CD14-positive monocyte (primary cell): ENCODE results near the gene MIDN. TPM values are rescaled to one million over a fixed set of nuclear protein-coding genes. Genes with fewer than 3 reads are reported as not detected.

Source experiments
- DNase-seq, 3 donors: peaks; one replicate each; pipeline ENCODE4 v3.0.0-alpha.2; 2011 to 2022
- H2AFZ ChIP-seq: 2 replicates; pipeline ENCODE4 v1.6.0; 2012; ENCODE audit warnings: mild to moderate bottlenecking, low read depth, low read length, inconsistent platforms; ENCODE audit not compliant: insufficient read depth, poor library complexity, severe bottlenecking
- H3K27ac ChIP-seq, 2 donors: 1 replicate in 1 of 2; 2 replicates in 1 of 2; pipeline ENCODE4 v1.5.1; 2012 to 2013; ENCODE audit warnings: low read length in 2 of 2, control low read depth in 1 of 2, inconsistent platforms in 1 of 2, low read depth in 1 of 2, mild to moderate bottlenecking in 1 of 2
- H3K27me3 ChIP-seq, 2 donors: one replicate each; pipeline versions ENCODE4 v1.6.0 to v1.6.1; 2011 to 2013; ENCODE audit warnings: low read length in 2 of 2; ENCODE audit not compliant: control insufficient read depth in 2 of 2, insufficient read depth in 2 of 2
- H3K36me3 ChIP-seq, 2 donors: replicated peaks in 1 of 2; 1 replicate in 1 of 2; 2 replicates in 1 of 2; pipeline versions ENCODE4 v1.5.1 to v1.6.1; 2012 to 2013; ENCODE audit warnings: low read length in 2 of 2, control low read depth in 1 of 2, inconsistent platforms in 1 of 2, mild to moderate bottlenecking in 1 of 2; ENCODE audit not compliant: insufficient read depth in 2 of 2, control insufficient read depth in 1 of 2
- H3K4me1 ChIP-seq, 2 donors: 1 replicate in 1 of 2; 2 replicates in 1 of 2; pipeline versions ENCODE4 v1.5.1 to v1.6.1; 2012 to 2013; ENCODE audit warnings: low read length in 2 of 2, control low read depth in 1 of 2, inconsistent platforms in 1 of 2, mild to moderate bottlenecking in 1 of 2, moderate library complexity in 1 of 2; ENCODE audit not compliant: insufficient read depth in 2 of 2, control insufficient read depth in 1 of 2
- H3K4me2 ChIP-seq: replicated peaks from 2 replicates; pipeline ENCODE3; 2012; ENCODE audit warnings: low read length, moderate library complexity, mild to moderate bottlenecking; ENCODE audit not compliant: poor library complexity, severe bottlenecking; ENCODE audit errors: extremely low read depth
- H3K4me3 ChIP-seq, 3 experiments: fragments of 200-600 bp in 1 of 3; sonication (generic) in 1 of 3; replicated peaks in 1 of 3; 1 replicate in 2 of 3; 2 replicates in 1 of 3; pipeline ENCODE4 v1.5.1; 2011 to 2013; ENCODE audit warnings: low read length in 3 of 3, mild to moderate bottlenecking in 3 of 3, control low read depth in 2 of 3, low read depth in 2 of 3, inconsistent platforms in 1 of 3, moderate library complexity in 1 of 3
- H3K79me2 ChIP-seq: 2 replicates; pipeline ENCODE4 v1.6.0; 2012; ENCODE audit warnings: mild to moderate bottlenecking, control low read depth, inconsistent platforms, low read length, moderate library complexity; ENCODE audit not compliant: insufficient read depth
- H3K9ac ChIP-seq: 2 replicates; pipeline ENCODE4 v1.6.0; 2017; ENCODE audit warnings: low read length, mild to moderate bottlenecking; ENCODE audit not compliant: insufficient read depth, poor library complexity, severe bottlenecking
- H3K9me3 ChIP-seq, 2 donors: replicated peaks in 1 of 2; 1 replicate in 1 of 2; 2 replicates in 1 of 2; pipeline versions ENCODE4 v1.5.1 to v1.6.1; 2012 to 2013; ENCODE audit warnings: low read length in 2 of 2, control low read depth in 1 of 2; ENCODE audit not compliant: control insufficient read depth in 1 of 2, insufficient read depth in 1 of 2
- H4K20me1 ChIP-seq: 2 replicates; pipeline ENCODE4 v1.6.0; 2012; ENCODE audit warnings: mild to moderate bottlenecking, low read length, control low read depth, moderate library complexity; ENCODE audit not compliant: insufficient read depth
- H3K27ac Mint-ChIP-seq, 7 donors: one replicate each; pipeline ENCODE4 v1.8.0; 2020; ENCODE audit warnings: mild to moderate bottlenecking in 7 of 7, mixed read lengths in 7 of 7, moderate library complexity in 6 of 7, inconsistent platforms in 2 of 7
- H3K27me3 Mint-ChIP-seq, 3 donors: one replicate each; pipeline ENCODE4 v1.8.0; 2021 to 2022; ENCODE audit warnings: low read depth in 3 of 3, mild to moderate bottlenecking in 3 of 3, mixed read lengths in 3 of 3, moderate library complexity in 3 of 3, inconsistent platforms in 1 of 3
- H3K36me3 Mint-ChIP-seq, 2 donors: one replicate each; pipeline ENCODE4 v1.8.0; 2020; ENCODE audit warnings: mixed read lengths in 2 of 2, inconsistent platforms in 1 of 2, mild to moderate bottlenecking in 1 of 2
- H3K4me1 Mint-ChIP-seq: one replicate; pipeline ENCODE4 v1.8.0; 2020; ENCODE audit warnings: mild to moderate bottlenecking, mixed read lengths
- H3K4me3 Mint-ChIP-seq, 2 donors: one replicate each; pipeline ENCODE4 v1.8.0; 2020; ENCODE audit warnings: mild to moderate bottlenecking in 2 of 2, mixed read lengths in 2 of 2, moderate library complexity in 1 of 2
- H3K9me3 Mint-ChIP-seq, 7 donors: one replicate each; pipeline ENCODE4 v1.8.0; 2020 to 2022; ENCODE audit warnings: mixed read lengths in 7 of 7, mild to moderate bottlenecking in 6 of 7, moderate library complexity in 6 of 7, inconsistent platforms in 2 of 7
- WGBS: methylation state at CpG from one replicate; pipeline ENCODE4 v1.1.5; 2013; ENCODE audit warnings: missing lambda C conversion rate; ENCODE audit not compliant: insufficient coverage; 5-methylcytosine and 5-hydroxymethylcytosine counted together
- intact Hi-C, 2 donors: fragments of 100-400 bp; cut with micrococcal nuclease; formaldehyde crosslinking; loops; one replicate each; pipeline versions ENCODE4 v1.15.0 to v1.15.1; 2023
- polyA plus RNA-seq, 3 donors: library from polyadenylated mRNA; depleted of rRNA in 1 of 3; unstranded in 2 of 3; stranded (reverse) in 1 of 3; fragments of 300-500 nt in 2 of 3; fragments of >200 nt in 1 of 3; fragmentation: Illumina TruSeq in 2 of 3; gene quantifications; 1 replicate in 2 of 3; 2 replicates in 1 of 3; pipeline ENCODE4 v1.2.3, GENCODE V29; 2012 to 2021
- TF ChIP-seq, protein P1 (sequence below): fragments of 200-600 bp; IDR thresholded peaks from one replicate; pipeline ENCODE4 v1.8.0; 2022; ENCODE audit warnings: antibody characterized with exemption, mild to moderate bottlenecking

MIDN gene
- polyA plus RNA-seq, 3 donors, result 5.6 to 301 (median 11.0) TPM

GRCh38 chr19:1275976-1276627, 27.7 kb downstream of the MIDN start:
- peaks cover 48% of the 10 kb centered on the region for H3K4me1 Mint-ChIP-seq
- H3K36me3 ChIP-seq, result peaks cover 48 to 52% of the 10 kb centered on the region in 2 donors
- intact Hi-C loops, result loop anchor here (5.0 kb wide), 2 partner anchors 81 to 106 kb away; partner anchors contain the start of gene NDUFS7 (in 2 of the 2)

DNA sequence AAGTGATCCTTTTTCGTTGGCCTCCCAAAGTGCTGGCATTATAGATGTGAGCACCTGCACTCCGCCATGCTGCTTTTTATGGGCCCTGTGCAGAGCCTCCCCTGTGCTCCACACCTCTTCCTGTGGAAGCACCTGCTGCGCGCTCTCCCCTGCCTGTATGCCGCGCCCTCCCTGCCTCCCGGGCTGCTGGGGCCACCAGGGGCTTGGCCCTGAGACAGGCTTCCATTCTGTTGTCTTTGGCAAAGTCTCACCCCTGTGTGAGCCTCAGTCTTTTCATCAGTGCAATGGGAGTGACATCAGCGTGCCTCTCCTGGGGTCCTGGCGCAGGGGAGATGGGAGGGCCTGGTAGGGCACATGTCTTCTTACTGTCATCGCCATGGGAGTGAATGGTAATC, 28.2 kb downstream of the MIDN start:
- H3K27me3 ChIP-seq, result no peaks in the 10 kb centered on the region
- H3K9me3 ChIP-seq, result no peaks in the 10 kb centered on the region
- Mint-ChIP-seq H3K36me3 (peaks cover 41 to 65% of the 10 kb centered on the region in 2 donors), H3K27me3 (no peaks in the 10 kb centered on the region), H3K27ac (peak overlapping the region; percentile 54 to 85 (median 80)), H3K4me1 (peaks cover 43% of the 10 kb centered on the region), H3K9me3 (peaks cover 0 to 2% (median 0%) of the 10 kb centered on the region in 7 donors), H3K4me3 (peak overlapping the region; percentile 65 to 71)
- TF ChIP-seq, protein P1, sequence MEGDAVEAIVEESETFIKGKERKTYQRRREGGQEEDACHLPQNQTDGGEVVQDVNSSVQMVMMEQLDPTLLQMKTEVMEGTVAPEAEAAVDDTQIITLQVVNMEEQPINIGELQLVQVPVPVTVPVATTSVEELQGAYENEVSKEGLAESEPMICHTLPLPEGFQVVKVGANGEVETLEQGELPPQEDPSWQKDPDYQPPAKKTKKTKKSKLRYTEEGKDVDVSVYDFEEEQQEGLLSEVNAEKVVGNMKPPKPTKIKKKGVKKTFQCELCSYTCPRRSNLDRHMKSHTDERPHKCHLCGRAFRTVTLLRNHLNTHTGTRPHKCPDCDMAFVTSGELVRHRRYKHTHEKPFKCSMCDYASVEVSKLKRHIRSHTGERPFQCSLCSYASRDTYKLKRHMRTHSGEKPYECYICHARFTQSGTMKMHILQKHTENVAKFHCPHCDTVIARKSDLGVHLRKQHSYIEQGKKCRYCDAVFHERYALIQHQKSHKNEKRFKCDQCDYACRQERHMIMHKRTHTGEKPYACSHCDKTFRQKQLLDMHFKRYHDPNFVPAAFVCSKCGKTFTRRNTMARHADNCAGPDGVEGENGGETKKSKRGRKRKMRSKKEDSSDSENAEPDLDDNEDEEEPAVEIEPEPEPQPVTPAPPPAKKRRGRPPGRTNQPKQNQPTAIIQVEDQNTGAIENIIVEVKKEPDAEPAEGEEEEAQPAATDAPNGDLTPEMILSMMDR, result no peak
- peak overlapping the region; percentile 77 for H2AFZ ChIP-seq
- H4K20me1 ChIP-seq, result peaks cover 58% of the 10 kb centered on the region
- WGBS, result 44% methylated on average over 10 of the region's 10 CpGs
- peak overlapping the region in 2 of 3 experiments; percentile 71 to 81 for H3K4me3 ChIP-seq
- H3K4me1 ChIP-seq, result peaks cover 45 to 54% of the 10 kb centered on the region in 2 donors
- H3K79me2 ChIP-seq, result peaks cover 46% of the 10 kb centered on the region
- peak overlapping the region; percentile 92 for H3K4me2 ChIP-seq
- H3K9ac ChIP-seq, result peak overlapping the region; percentile 90
- no peak for DNase-seq
- H3K36me3 ChIP-seq, result peaks cover 43 to 47% of the 10 kb centered on the region in 2 donors
- intact Hi-C loops, result loop anchor here (5.0 kb wide), 2 partner anchors 81 to 106 kb away; partner anchors contain the start of gene NDUFS7 (in 2 of the 2)
- peak overlapping the region in 1 of 2 donors; percentile 89 for H3K27ac ChIP-seq

More at GRCh38 chr19:1275976-1276627, 27.7 kb downstream of the MIDN start:
- H3K4me2 ChIP-seq, result peak overlapping the region; percentile 92
- H4K20me1 ChIP-seq, result peaks cover 63% of the 10 kb centered on the region
- no peaks in the 10 kb centered on the region for H3K27me3 ChIP-seq
- H3K79me2 ChIP-seq, result peaks cover 51% of the 10 kb centered on the region
- peak overlapping the region; percentile 77 for H2AFZ ChIP-seq
- Mint-ChIP-seq H3K36me3 (peaks cover 46 to 71% of the 10 kb centered on the region in 2 donors), H3K9me3 (peaks cover 0 to 2% (median 0%) of the 10 kb centered on the region in 7 donors), H3K27me3 (no peaks in the 10 kb centered on the region), H3K27ac (peak overlapping the region; percentile 81 to 93 (median 90)), H3K4me3 (peak overlapping the region; percentile 65 to 71)
- WGBS, result 2% methylated on average over 37 of the region's 43 CpGs
- peaks cover 51 to 59% of the 10 kb centered on the region in 2 donors for H3K4me1 ChIP-seq
- TF ChIP-seq, protein P1, result no peak
- peak overlapping the region; percentile 90 for H3K9ac ChIP-seq
- peak overlapping the region; percentile 85 to 89 for H3K27ac ChIP-seq
- no peaks in the 10 kb centered on the region for H3K9me3 ChIP-seq
- no peak for DNase-seq
- H3K4me3 ChIP-seq, result peak overlapping the region; percentile 59 to 81 (median 71)
